Heart left ventricle (tissue), 16 donors: ENCODE measurements around the gene KCNA2. TPM values are rescaled to one million over a fixed set of nuclear protein-coding genes. Genes with fewer than 3 reads are reported as not detected.

Source experiments
- ATAC-seq, 4 donors: fragments of 200-7000 bp; cut with Tn5 transposase; one replicate each; pipeline ENCODE4 v1.9.1; 2020 to 2022; ENCODE audit warnings: moderate library complexity in 4 of 4, mild to moderate bottlenecking in 3 of 4, moderate number of reproducible peaks in 1 of 4
- DNase-seq, 5 donors: peaks; one replicate each; pipeline ENCODE4 v3.0.0-alpha.2; 2020
- H3K27ac ChIP-seq, 12 donors: fragments of 200-600 bp; sonication (generic) in 4 of 12; one replicate each; pipeline versions ENCODE4 v1.5.0 to v1.8.0; 2016 to 2022; ENCODE audit warnings: mild to moderate bottlenecking in 2 of 12
- H3K27me3 ChIP-seq, 9 donors: fragments of 200-600 bp; sonication (generic) in 2 of 9; one replicate each; pipeline versions ENCODE4 v1.5.1 to v1.8.0; 2016 to 2022; ENCODE audit warnings: mild to moderate bottlenecking in 3 of 9
- H3K36me3 ChIP-seq, 9 donors: fragments of 200-600 bp; sonication (generic) in 2 of 9; one replicate each; pipeline versions ENCODE4 v1.5.0 to v1.8.0; 2018 to 2022; ENCODE audit warnings: mild to moderate bottlenecking in 2 of 9
- H3K4me1 ChIP-seq, 12 donors: fragments of 200-600 bp; sonication (generic) in 4 of 12; one replicate each; pipeline versions ENCODE4 v1.5.0 to v1.8.0; 2016 to 2022; ENCODE audit warnings: mild to moderate bottlenecking in 3 of 12
- H3K4me3 ChIP-seq, 12 donors: fragments of 200-600 bp; sonication (generic) in 4 of 12; one replicate each; pipeline versions ENCODE4 v1.5.0 to v1.8.0; 2017 to 2022; ENCODE audit warnings: mild to moderate bottlenecking in 9 of 12, moderate library complexity in 4 of 12
- H3K9me3 ChIP-seq, 12 donors: fragments of 200-600 bp; sonication (generic) in 4 of 12; one replicate each; pipeline versions ENCODE4 v1.5.0 to v1.8.0; 2016 to 2022; ENCODE audit warnings: mild to moderate bottlenecking in 1 of 12
- CTCF ChIP-seq, 12 donors: fragments of 200-600 bp; sonication (generic) in 4 of 12; IDR thresholded peaks; one replicate each; pipeline versions ENCODE4 v1.5.0 to v1.8.0; 2018 to 2022; ENCODE audit warnings: antibody characterized with exemption in 12 of 12, mild to moderate bottlenecking in 5 of 12
- POLR2A ChIP-seq, 2 donors: fragments of 450-650 bp; IDR thresholded peaks; one replicate each; pipeline ENCODE4 v1.6.1; 2017; ENCODE audit warnings: antibody characterized with exemption in 2 of 2, mild to moderate bottlenecking in 2 of 2, moderate library complexity in 2 of 2
- WGBS, 4 donors: extraction: QIAGEN DNeasy Blood & Tissue Kit in 2 of 4; methylation state at CpG; one replicate each; pipeline versions ENCODE4 v1.1.5 to v1.1.7; 2013 to 2018; 5-methylcytosine and 5-hydroxymethylcytosine counted together
- intact Hi-C, 10 donors: fragments of 100-400 bp; cut with DNase I; formaldehyde crosslinking; loops; one replicate each; pipeline versions ENCODE4 v1.11.1 to v1.14.2; 2022
- polyA plus RNA-seq, 2 donors: library from polyadenylated mRNA; stranded (reverse); fragments of 200-250 nt; gene quantifications; one replicate each; pipeline ENCODE4 v1.2.3, GENCODE V29; 2013
- total RNA-seq, 9 donors: library from RNA; depleted of rRNA in 2 of 9; stranded (reverse); fragments of >200 nt in 2 of 9; fragmentation: NEBNext Ultra II Directional in 3 of 9; extraction: Animal tissue kit (Norgen Biotek cat#: 25700) in 3 of 9; gene quantifications; one replicate each; pipeline versions ENCODE4 v1.1.0 to v1.2.4, GENCODE V29; 2016 to 2023
- donor health status: ischemic (EF 13 %, LVEDD 7.1; RV severe dilation, severe dysfunction).
- donor health status: healthy with polysubstance abuse.
- donor health status: DM: no; HTN: yes; CAD: no.
- donor health status: DM: no; HTN: no; CAD: no.
- donor health status: ischemic (EF 25% LVEDD 6.9; RV normal size, moderate dysfunction).
- donor health status: ischemic (EF 25% LVEDD 5.7; RV mildly dilated, moderate dysfunction).
- donor health status: healthy.
- donor health status: DM: yes; HTN: yes; CAD: no.
- donor health status: ischemic (EF 35%, LVEDD 5.7; RV mildly dilated, moderate dysfunction).
- donor health status: nonischemic (EF 11% LVEDD 7.7; RV severe dilation, severe dysfunction).
- donor health status: DM: yes; HTN: yes; CAD: no.
- donor health status: PGD.
- donor health status: ischemic (EF 29% LVEDD 5.4; RV normal size, mild dysfunction).
- donor health status: nonischemic (EF 23%, LVEDD 6.1; RV moderate dilation, normal function).

KCNA2 gene
- total and polyA plus RNA-seq, 11 donors = 0.08 to 1.6 (median 0.78) TPM

GRCh38 chr1:110583505-110583904 lies 22.7 kb downstream of the KCNA2 start:
- H3K9me3 ChIP-seq = peaks cover 0 to 3% (median 0%) of the 10 kb centered on the region in 12 donors
- DNase-seq (no peak), ATAC-seq (no peak)
- H3K27ac ChIP-seq = no peak overlapping the region
- peaks cover 0 to 4% (median 0%) of the 10 kb centered on the region in 9 donors for H3K27me3 ChIP-seq
- TF ChIP-seq POLR2A (IDR thresholded peaks at IDR 0.05) (no peak), CTCF (IDR thresholded peaks at IDR 0.05) (no peak)
- WGBS, 4 donors = 91 to 98% (median 96%) methylated on average over 5 of the region's 5 CpGs
- no peaks in the 10 kb centered on the region for H3K4me1 ChIP-seq
- no peak overlapping the region for H3K4me3 ChIP-seq
- H3K36me3 ChIP-seq = no peaks in the 10 kb centered on the region
- intact Hi-C loops = no loop called here

GRCh38 chr1:110582378-110582777 lies 23.8 kb downstream of the KCNA2 start:
- no peak for TF ChIP-seq POLR2A (IDR thresholded peaks at IDR 0.05)
- TF ChIP-seq CTCF (IDR thresholded peaks at IDR 0.05) = no peak
- Histone ChIP-seq H3K27ac (no peak overlapping the region), H3K36me3 (no peaks in the 10 kb centered on the region), H3K27me3 (no peaks in the 10 kb centered on the region), H3K4me3 (no peak overlapping the region), H3K4me1 (no peaks in the 10 kb centered on the region), H3K9me3 (peaks cover 0 to 5% (median 0%) of the 10 kb centered on the region in 12 donors)
- no peak for DNase-seq
- intact Hi-C loops = no loop called here
- ATAC-seq = peak in 1 of 4 donors; percentile 22
- WGBS, 4 donors = 70 to 83% (median 75%) methylated on average over 4 of the region's 4 CpGs

GRCh38 chr1:110581682-110582145 lies 24.4 kb downstream of the KCNA2 start:
- intact Hi-C loops = no loop called here
- H3K36me3 ChIP-seq = no peaks in the 10 kb centered on the region
- H3K4me1 ChIP-seq = no peaks in the 10 kb centered on the region
- 50 to 59% (median 53%) methylated on average over 5 of the region's 5 CpGs for WGBS, 4 donors
- no peak overlapping the region for H3K4me3 ChIP-seq
- TF ChIP-seq POLR2A (IDR thresholded peaks at IDR 0.05) = no peak
- no peak for TF ChIP-seq CTCF (IDR thresholded peaks at IDR 0.05)
- peaks cover 0 to 5% (median 0%) of the 10 kb centered on the region in 12 donors for H3K9me3 ChIP-seq
- H3K27me3 ChIP-seq = no peaks in the 10 kb centered on the region
- no peak for ATAC-seq
- no peak overlapping the region for H3K27ac ChIP-seq
- no peak for DNase-seq

- intact Hi-C loops = no loop called here
- no peak for TF ChIP-seq POLR2A (IDR thresholded peaks at IDR 0.05)
- no peak for TF ChIP-seq CTCF (IDR thresholded peaks at IDR 0.05)
- DNase-seq = no peak
These were observed 25.9 kb downstream of the KCNA2 start for GRCh38 chr1:110580244-110580643.

More at GRCh38 chr1:110580244-110580643, 25.9 kb downstream of the KCNA2 start:
- H3K4me1 ChIP-seq = no peaks in the 10 kb centered on the region
- WGBS, 4 donors = 78 to 89% (median 81%) methylated on average over 1 of the region's 1 CpG
- H3K36me3 ChIP-seq = no peaks in the 10 kb centered on the region
- H3K27ac ChIP-seq = no peak overlapping the region
- H3K27me3 ChIP-seq = no peaks in the 10 kb centered on the region
- H3K4me3 ChIP-seq = no peak overlapping the region
- H3K9me3 ChIP-seq = peaks cover 0 to 5% (median 0%) of the 10 kb centered on the region in 12 donors
- ATAC-seq = peak in 3 of 4 donors; percentile 68 to 84 (median 75)
